AML-193 (cell line): ENCODE data around the gene DACH1.
A peak's percentile ranks its signal among the peaks of the same experiment; 100 is the strongest.

Source experiments
- DNase-seq, 2 experiments: peaks; one replicate each; lab custom pipeline; 2025; lab: John Stamatoyannopoulos, UW

The DACH1 gene

GRCh38 chr13:71624653-71625600 is 242.1 kb downstream of the DACH1 start:
- no peak for DNase-seq

GRCh38 chr13:71621174-71622124 is 245.6 kb downstream of the DACH1 start:
- DNase-seq: no peak

GRCh38 chr13:71619096-71619495 is 247.9 kb downstream of the DACH1 start:
- DNase-seq: no peak

GRCh38 chr13:71618159-71618558 is 248.8 kb downstream of the DACH1 start:
- no peak for DNase-seq

- no peak for DNase-seq
Observed at GRCh38 chr13:71617265-71617664, 249.7 kb downstream of the DACH1 start.

GRCh38 chr13:71613066-71613745 is 253.8 kb downstream of the DACH1 start:
- DNase-seq: peak; percentile 90 to 91

- DNase-seq: no peak
Observed at GRCh38 chr13:71611292-71611691, 255.7 kb downstream of the DACH1 start.

- peak in 1 of 2 experiments; percentile 38 for DNase-seq
Observed at GRCh38 chr13:71610876-71611275, 256.1 kb downstream of the DACH1 start.

GRCh38 chr13:71609271-71609670 is 257.7 kb downstream of the DACH1 start:
- DNase-seq: no peak

- DNase-seq: no peak
Observed at GRCh38 chr13:71607575-71607974, 259.4 kb downstream of the DACH1 start.

GRCh38 chr13:71606818-71607217 is 260.2 kb downstream of the DACH1 start:
- DNase-seq: no peak

GRCh38 chr13:71605744-71606143 is 261.3 kb downstream of the DACH1 start:
- DNase-seq: no peak

- DNase-seq: no peak
Observed at GRCh38 chr13:71603255-71603654, 263.7 kb downstream of the DACH1 start.

GRCh38 chr13:71602344-71602743 is 264.7 kb downstream of the DACH1 start:
- DNase-seq: no peak

GRCh38 chr13:71597150-71597549 is 269.9 kb downstream of the DACH1 start:
- DNase-seq: no peak

GRCh38 chr13:71596116-71596515 is 270.9 kb downstream of the DACH1 start:
- DNase-seq: no peak

- no peak for DNase-seq
Observed at GRCh38 chr13:71593566-71593965, 273.4 kb downstream of the DACH1 start.

GRCh38 chr13:71591374-71591773 is 275.6 kb downstream of the DACH1 start:
- peak; percentile 43 to 48 for DNase-seq

GRCh38 chr13:71590654-71591148 is 276.3 kb downstream of the DACH1 start:
- no peak for DNase-seq

- no peak for DNase-seq
Observed at GRCh38 chr13:71589032-71589431, 278.0 kb downstream of the DACH1 start.

- DNase-seq: no peak
Observed at GRCh38 chr13:71587817-71588216, 279.2 kb downstream of the DACH1 start.

- no peak for DNase-seq
Observed at GRCh38 chr13:71587193-71587592, 279.8 kb downstream of the DACH1 start.
